ENCODE data around the gene KCTD12. TPM values are rescaled to one million over a fixed set of nuclear protein-coding genes. Genes with fewer than 3 reads are reported as not detected.

Gene KCTD12
- total and polyA plus RNA-seq, 10 donors: 13.4 to 164 (median 82.5) TPM

- no peak for DNase-seq
- intact Hi-C loops (cut with DNase I; ENCODE audit: low total_unique reads): no loop called here
- Histone ChIP-seq H3K4me1 (peaks cover 0 to 7% (median 0%) of the 10 kb centered on the region in 6 donors), H3K36me3 (no peaks in the 10 kb centered on the region), H3K27me3 (replicated peaks in 1 of 7) (no peaks in the 10 kb centered on the region), H3K4me3 (no peak overlapping the region), H3K27ac (no peak overlapping the region), H3K9me3 (peaks cover 0 to 6% (median 0%) of the 10 kb centered on the region in 8 donors)
- no peak for TF ChIP-seq CTCF (IDR thresholded peaks at IDR 0.05 in 8 of 11, conservative IDR thresholded peaks at IDR 0.05 in 3 of 11)
- TF ChIP-seq POLR2A (IDR thresholded peaks at IDR 0.05): no peak
- TF ChIP-seq POLR2AphosphoS5 (IDR thresholded peaks at IDR 0.05): no peak
- 92 to 98% (median 95%) methylated on average over 1 of the region's 1 CpG for WGBS, 5 donors
These were observed 31.3 kb downstream of the KCTD12 start for GRCh38 chr13:76854894-76855293.

GRCh38 chr13:76853921-76854608, 32.1 kb downstream of the KCTD12 start:
- H3K4me1 ChIP-seq: peaks cover 0 to 7% (median 0%) of the 10 kb centered on the region in 6 donors
- H3K27ac ChIP-seq: no peak overlapping the region
- no peak for DNase-seq
- intact Hi-C loops (cut with DNase I; ENCODE audit: low total_unique reads): no loop called here
- H3K27me3 ChIP-seq (replicated peaks in 1 of 7): no peaks in the 10 kb centered on the region
- TF ChIP-seq POLR2AphosphoS5 (IDR thresholded peaks at IDR 0.05) (no peak), POLR2A (IDR thresholded peaks at IDR 0.05) (no peak), CTCF (IDR thresholded peaks at IDR 0.05 in 8 of 11, conservative IDR thresholded peaks at IDR 0.05 in 3 of 11) (no peak)
- H3K9me3 ChIP-seq: peaks cover 0 to under 1% (median 0%) of the 10 kb centered on the region in 8 donors
- H3K4me3 ChIP-seq: no peak overlapping the region
- WGBS, 5 donors: 86 to 93% (median 87%) methylated on average over 4 of the region's 4 CpGs
- H3K36me3 ChIP-seq: no peaks in the 10 kb centered on the region

- H3K9me3 ChIP-seq: no peaks in the 10 kb centered on the region
- H3K4me3 ChIP-seq: no peak overlapping the region
- 80 to 89% (median 85%) methylated on average over 1 of the region's 1 CpG for WGBS, 5 donors
- no peaks in the 10 kb centered on the region for H3K27me3 ChIP-seq (replicated peaks in 1 of 7)
- intact Hi-C loops (cut with DNase I; ENCODE audit: low total_unique reads): no loop called here
- no peaks in the 10 kb centered on the region for H3K36me3 ChIP-seq
- DNase-seq: no peak
- H3K27ac ChIP-seq: no peak overlapping the region
- peaks cover 0 to 7% (median 0%) of the 10 kb centered on the region in 6 donors for H3K4me1 ChIP-seq
- TF ChIP-seq CTCF (IDR thresholded peaks at IDR 0.05 in 8 of 11, conservative IDR thresholded peaks at IDR 0.05 in 3 of 11) (no peak), POLR2AphosphoS5 (IDR thresholded peaks at IDR 0.05) (no peak), POLR2A (IDR thresholded peaks at IDR 0.05) (no peak)
These were observed 32.7 kb downstream of the KCTD12 start for GRCh38 chr13:76853481-76853880.

- Histone ChIP-seq H3K9me3 (no peaks in the 10 kb centered on the region), H3K27ac (no peak overlapping the region), H3K4me3 (no peak overlapping the region), H3K36me3 (no peaks in the 10 kb centered on the region), H3K27me3 (replicated peaks in 1 of 7) (no peaks in the 10 kb centered on the region), H3K4me1 (peaks cover 0 to 11% (median 0%) of the 10 kb centered on the region in 6 donors)
- 67 to 79% (median 71%) methylated on average over 2 of the region's 2 CpGs for WGBS, 5 donors
- no peak for DNase-seq
- TF ChIP-seq POLR2AphosphoS5 (IDR thresholded peaks at IDR 0.05) (no peak), CTCF (IDR thresholded peaks at IDR 0.05 in 8 of 11, conservative IDR thresholded peaks at IDR 0.05 in 3 of 11) (no peak), POLR2A (IDR thresholded peaks at IDR 0.05) (no peak)
- intact Hi-C loops (cut with DNase I; ENCODE audit: low total_unique reads): no loop called here
These were observed 33.2 kb downstream of the KCTD12 start for GRCh38 chr13:76852986-76853385.
